ENCODE results near the gene B4GALT1. TPM values are rescaled to one million over a fixed set of nuclear protein-coding genes. Genes with fewer than 3 reads are reported as not detected.
"Not testable (repeated sequence)": the region's sequence is repeated elsewhere in the genome, so short reads cannot be mapped to it uniquely, and the experiment has no call there.

The B4GALT1 gene
- total RNA-seq, 4 donors from 2014 or later = 42.3 to 60.4 (median 47.9) TPM

DNA sequence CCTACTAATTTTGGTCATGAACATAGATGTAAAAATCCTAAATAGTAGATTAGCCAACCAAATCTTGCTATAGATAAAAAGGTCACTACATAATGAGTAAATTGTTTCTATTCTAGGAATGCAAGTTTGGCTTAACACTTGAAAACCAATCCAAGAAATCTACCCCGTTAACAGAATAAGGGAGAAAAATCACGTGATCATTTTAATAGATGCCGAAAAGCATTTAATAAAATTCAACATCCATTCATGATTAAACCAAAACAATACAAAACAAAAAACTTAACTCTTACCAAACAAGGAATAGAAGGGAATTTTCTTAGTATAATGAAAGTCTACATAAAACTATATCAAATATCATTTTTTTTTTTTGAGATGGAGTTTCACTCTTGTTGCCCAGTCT lies 69.9 kb downstream of the B4GALT1 start:
- peaks cover 6 to 13% (median 7%) of the 10 kb centered on the region in 3 donors for H3K4me1 ChIP-seq
- H3K27me3 ChIP-seq = no peaks in the 10 kb centered on the region
- TF ChIP-seq CTCF (IDR thresholded peaks at IDR 0.05) (no peak), POLR2A (IDR thresholded peaks at IDR 0.05) (no peak)
- intact Hi-C loops (cut with DNase I) = no loop called here
- DNase-seq = no peak
- no peak overlapping the region for H3K27ac ChIP-seq
- no peak overlapping the region for H3K4me3 ChIP-seq
- WGBS, 2 donors = 74 to 77% methylated on average over 3 of the region's 3 CpGs
- H3K9me3 ChIP-seq = no peaks in the 10 kb centered on the region
- no peaks in the 10 kb centered on the region for H3K36me3 ChIP-seq

DNA sequence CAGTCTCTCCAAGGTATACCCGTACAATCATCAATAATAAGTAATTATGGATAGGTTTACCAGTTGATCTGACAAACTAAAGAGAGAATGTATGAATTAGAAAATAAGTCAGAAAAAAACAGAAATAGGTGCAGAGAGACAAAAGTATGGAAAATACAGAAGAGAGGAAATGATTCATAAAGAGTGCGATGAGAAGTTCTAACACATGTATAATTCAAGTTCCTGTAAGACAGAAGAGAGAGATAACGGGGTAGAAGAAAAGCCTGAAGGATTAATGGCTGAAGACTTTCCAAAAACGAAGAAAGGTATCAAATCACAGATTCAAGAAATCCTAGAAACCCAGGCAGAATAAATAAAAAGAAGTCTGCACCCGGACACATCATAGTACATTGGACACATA lies 74.5 kb downstream of the B4GALT1 start:
- intact Hi-C loops (cut with DNase I) = no loop called here
- DNase-seq = no peak
- H3K27me3 ChIP-seq = no peaks in the 10 kb centered on the region
- H3K9me3 ChIP-seq = no peaks in the 10 kb centered on the region
- TF ChIP-seq POLR2A (IDR thresholded peaks at IDR 0.05) = no peak
- no peak for TF ChIP-seq CTCF (IDR thresholded peaks at IDR 0.05)
- no peaks in the 10 kb centered on the region for H3K36me3 ChIP-seq
- H3K27ac ChIP-seq = no peak overlapping the region
- no peaks in the 10 kb centered on the region for H3K4me1 ChIP-seq
- 59 to 65% methylated on average over 5 of the region's 5 CpGs for WGBS, 2 donors
- no peak overlapping the region for H3K4me3 ChIP-seq

GRCh38 chr9:33085672-33086071 lies 81.5 kb downstream of the B4GALT1 start:
- not testable (repeated sequence) for DNase-seq, H3K36me3 ChIP-seq, H3K27me3 ChIP-seq, H3K9me3 ChIP-seq, H3K4me3 ChIP-seq, H3K27ac ChIP-seq
- 66 to 82% methylated on average over 6 to 8 of the region's 9 CpGs for WGBS, 2 donors
- peaks cover 0 to 21% (median 11%) of the 10 kb centered on the region in 3 donors for H3K4me1 ChIP-seq
- intact Hi-C loops (cut with DNase I) = loop anchor here (10.0 kb wide), 1 partner anchor 89 kb away; no protein-coding TSS in a partner anchor

- WGBS, 2 donors = 58 to 59% methylated on average over 8 of the region's 8 CpGs
- H3K4me3 ChIP-seq = no peak overlapping the region
- no peaks in the 10 kb centered on the region for H3K9me3 ChIP-seq
- no peaks in the 10 kb centered on the region for H3K36me3 ChIP-seq
- intact Hi-C loops (cut with DNase I) = loop anchor here (2.0 to 10.0 kb wide), 2 partner anchors 92 to 144 kb away; no protein-coding TSS in a partner anchor
- no peaks in the 10 kb centered on the region for H3K27me3 ChIP-seq
- no peak for DNase-seq
- TF ChIP-seq CTCF (IDR thresholded peaks at IDR 0.05) = no peak
- no peak for TF ChIP-seq POLR2A (IDR thresholded peaks at IDR 0.05)
- peaks cover 0 to 30% (median 11%) of the 10 kb centered on the region in 3 donors for H3K4me1 ChIP-seq
- H3K27ac ChIP-seq = peak overlapping the region in 2 of 4 donors; percentile 26 to 36
These were observed 84.4 kb downstream of the B4GALT1 start for GRCh38 chr9:33082538-33083326.

GRCh38 chr9:33082128-33082527 lies 85.0 kb downstream of the B4GALT1 start:
- intact Hi-C loops (cut with DNase I) = loop anchor here (2.0 to 10.0 kb wide), 2 partner anchors 93 to 145 kb away; no protein-coding TSS in a partner anchor
- no peak for DNase-seq
- Histone ChIP-seq H3K9me3 (no peaks in the 10 kb centered on the region), H3K27me3 (no peaks in the 10 kb centered on the region), H3K4me1 (peaks cover 0 to 31% (median 13%) of the 10 kb centered on the region in 3 donors), H3K4me3 (no peak overlapping the region), H3K36me3 (no peaks in the 10 kb centered on the region), H3K27ac (peak overlapping the region in 2 of 4 donors; percentile 25 to 88)
- WGBS, 2 donors = 57 to 61% methylated on average over 5 of the region's 5 CpGs
- TF ChIP-seq POLR2A (IDR thresholded peaks at IDR 0.05) (no peak), CTCF (IDR thresholded peaks at IDR 0.05) (no peak)
